GM23338 (cell line): ENCODE measurements around the gene AURKB. TPM values are rescaled to one million over a fixed set of nuclear protein-coding genes. Genes with fewer than 3 reads are reported as not detected.

Source experiments
- ATAC-seq: fragments of 200-7000 bp; cut with Tn5 transposase; 3 replicates; pipeline ENCODE4 v1.9.1; 2020
- DNase-seq: peaks from one replicate; pipeline ENCODE4 v3.0.0-alpha.2; 2015; ENCODE audit warnings: low spot score
- H2AFZ ChIP-seq: fragments of 200-600 bp; sonication (generic); 2 replicates; pipeline ENCODE4 v1.8.0; 2016; ENCODE audit warnings: antibody characterized with exemption, mild to moderate bottlenecking, moderate library complexity
- H3F3A ChIP-seq: fragments of 200-600 bp; sonication (generic); replicated peaks from 2 replicates; pipeline ENCODE4 v1.8.0; 2017; ENCODE audit warnings: antibody characterized with exemption, mixed run types, low read depth
- H3K27ac ChIP-seq: fragments of 200-600 bp; sonication (generic); 2 replicates; pipeline ENCODE4 v1.6.1; 2016; ENCODE audit warnings: low read depth
- H3K27me3 ChIP-seq: fragments of 200-600 bp; sonication (generic); 2 replicates; pipeline ENCODE4 v1.8.0; 2016; ENCODE audit warnings: mild to moderate bottlenecking, mixed run types, moderate library complexity; ENCODE audit not compliant: insufficient read depth
- H3K36me3 ChIP-seq: fragments of 200-600 bp; sonication (generic); 2 replicates; pipeline ENCODE4 v1.8.0; 2016; ENCODE audit warnings: mild to moderate bottlenecking; ENCODE audit not compliant: insufficient read depth
- H3K4me1 ChIP-seq: fragments of 200-600 bp; sonication (generic); 2 replicates; pipeline ENCODE4 v1.8.0; 2016; ENCODE audit warnings: mild to moderate bottlenecking, moderate library complexity; ENCODE audit not compliant: insufficient read depth
- H3K4me2 ChIP-seq: fragments of 200-600 bp; sonication (generic); 2 replicates; pipeline ENCODE4 v1.7.1; 2017; ENCODE audit warnings: mixed run types
- H3K4me3 ChIP-seq: fragments of 200-600 bp; sonication (generic); 2 replicates; pipeline ENCODE4 v1.6.1; 2016; ENCODE audit warnings: mixed run types
- H3K79me2 ChIP-seq: fragments of 200-600 bp; sonication (generic); replicated peaks from 2 replicates; pipeline ENCODE4 v1.8.0; 2017; ENCODE audit warnings: mild to moderate bottlenecking; ENCODE audit not compliant: insufficient read depth
- H3K9me2 ChIP-seq: fragments of 200-600 bp; sonication (generic); 2 replicates; pipeline ENCODE4 v1.8.0; 2017; ENCODE audit not compliant: insufficient read depth
- H4K20me1 ChIP-seq: fragments of 200-600 bp; sonication (generic); replicated peaks from 2 replicates; pipeline ENCODE4 v1.8.0; 2017; ENCODE audit warnings: mild to moderate bottlenecking; ENCODE audit not compliant: insufficient read depth
- H3K27ac Mint-ChIP-seq: 2 replicates; pipeline ENCODE4 v1.8.0; 2020; ENCODE audit warnings: inconsistent platforms, mild to moderate bottlenecking, moderate library complexity, mixed read lengths
- H3K27me3 Mint-ChIP-seq: 3 replicates; pipeline ENCODE4 v1.8.0; 2022; ENCODE audit warnings: low read depth, mild to moderate bottlenecking, moderate library complexity, mixed read lengths, inconsistent platforms; ENCODE audit not compliant: insufficient read depth, poor library complexity
- H3K36me3 Mint-ChIP-seq: 3 replicates; pipeline ENCODE4 v1.8.0; 2021; ENCODE audit warnings: low read depth, mild to moderate bottlenecking, inconsistent platforms, moderate library complexity, mixed read lengths
- H3K4me1 Mint-ChIP-seq: 3 replicates; pipeline ENCODE4 v1.8.0; 2020; ENCODE audit warnings: mild to moderate bottlenecking, inconsistent platforms, mixed read lengths
- H3K4me3 Mint-ChIP-seq: 3 replicates; pipeline ENCODE4 v1.8.0; 2021; ENCODE audit warnings: moderate library complexity, mild to moderate bottlenecking, inconsistent platforms, mixed read lengths
- H3K9me3 Mint-ChIP-seq: 3 replicates; pipeline ENCODE4 v1.8.0; 2020; ENCODE audit warnings: moderate library complexity, mild to moderate bottlenecking, inconsistent platforms, mixed read lengths
- CTCF ChIP-seq, 2 experiments: fragments of 200-600 bp in 1 of 2; sonication (generic) in 1 of 2; conservative IDR thresholded peaks; 2 replicates each; pipeline versions ENCODE4 v1.5.1 to v1.6.1; 2016 to 2017; ENCODE audit warnings: antibody characterized with exemption in 2 of 2, low read depth in 2 of 2, mild to moderate bottlenecking in 2 of 2, moderate library complexity in 1 of 2
- ETS1 ChIP-seq: IDR thresholded peaks from 2 replicates; pipeline ENCODE4 v1.6.1; 2016; ENCODE audit warnings: antibody characterized with exemption
- EZH2phosphoT487 ChIP-seq: fragments of 200-600 bp; sonication (generic); IDR thresholded peaks from one replicate; pipeline ENCODE4 v1.8.1; 2018; ENCODE audit warnings: antibody characterized with exemption; ENCODE audit not compliant: unreplicated experiment
- JUNB ChIP-seq: IDR thresholded peaks from one replicate; pipeline ENCODE4 v1.6.1; 2016; ENCODE audit warnings: antibody characterized with exemption; ENCODE audit not compliant: unreplicated experiment
- NANOG ChIP-seq: IDR thresholded peaks from 2 replicates; pipeline ENCODE4 v1.6.1; 2016; ENCODE audit warnings: antibody characterized with exemption, borderline replicate concordance
- POLR2AphosphoS5 ChIP-seq: IDR thresholded peaks from 2 replicates; pipeline ENCODE4 v1.6.1; 2016; ENCODE audit warnings: antibody characterized with exemption, low read depth
- REST ChIP-seq: IDR thresholded peaks from one replicate; pipeline ENCODE4 v1.6.1; 2018; ENCODE audit warnings: antibody characterized with exemption; ENCODE audit not compliant: unreplicated experiment
- STAT1 ChIP-seq: IDR thresholded peaks from one replicate; pipeline ENCODE4 v1.6.1; 2016; ENCODE audit warnings: antibody characterized with exemption; ENCODE audit not compliant: unreplicated experiment
- ZNF114 ChIP-seq: fragments of 250-450 bp; sonication (Bioruptor Pico); IDR thresholded peaks from 2 replicates; pipeline ENCODE4 v1.5.0; 2020; ENCODE audit warnings: mild to moderate bottlenecking, moderate library complexity
- ZNF331 ChIP-seq: fragments of 250-450 bp; sonication (Bioruptor Pico); IDR thresholded peaks from 2 replicates; pipeline ENCODE4 v1.5.0; 2020; ENCODE audit warnings: low read depth, mild to moderate bottlenecking, moderate library complexity
- ZNF462 ChIP-seq: fragments of 250-450 bp; sonication (Bioruptor Pico); IDR thresholded peaks from 2 replicates; pipeline ENCODE4 v1.5.0; 2020; ENCODE audit warnings: mild to moderate bottlenecking, moderate library complexity
- polyA plus RNA-seq: library from polyadenylated mRNA; unstranded; fragments of >200 nt; fragmentation: Nextera tagmentation; extraction: Ambion mirVana; gene quantifications from 2 replicates; pipeline ENCODE4 v1.2.1, GENCODE V29; 2016
- total RNA-seq: library from RNA; depleted of rRNA; stranded (reverse); fragments of >200 nt; shearing (Covaris generic); gene quantifications from 2 replicates; pipeline ENCODE4 v1.2.3, GENCODE V29; 2014

AURKB gene
- total and polyA plus RNA-seq, 2 experiments from 2014 or later = 135 to 212 TPM

GRCh38 chr17:8166731-8167130 is 43.6 kb downstream of the AURKB start (continued):
- TF ChIP-seq ZNF462 (CRISPR knock-in tag) (no peak), NANOG (no peak), STAT1 (no peak), ZNF331 (CRISPR knock-in tag) (no peak)

- Histone ChIP-seq H3K4me2 (peak overlapping the region; percentile 93), H3K27ac (peak overlapping the region; percentile 100), H4K20me1 (peaks cover 5% of the 10 kb centered on the region), H3K9me2 (no peaks in the 10 kb centered on the region), H3K79me2 (peaks cover 12% of the 10 kb centered on the region; the same call in 1 of the 2 replicates), H3K4me1 (peaks cover 25% of the 10 kb centered on the region), H3F3A (peaks cover 18% of the 10 kb centered on the region; the same call in 1 of the 2 replicates), H2AFZ (peak overlapping the region; percentile 76), H3K4me3 (peak overlapping the region; percentile 96), H3K36me3 (peaks cover 5% of the 10 kb centered on the region; the same call in 1 of the 2 replicates), H3K27me3 (no peaks in the 10 kb centered on the region)
- peaks cover 41% of the 10 kb centered on the region for H3K4me1 Mint-ChIP-seq
- H3K27me3 Mint-ChIP-seq = peaks cover 16% of the 10 kb centered on the region
- no peak for DNase-seq
- no peak for TF ChIP-seq POLR2AphosphoS5
- TF ChIP-seq ZNF114 = no peak
- no peak for TF ChIP-seq REST
- no peak for TF ChIP-seq ZNF331 (CRISPR knock-in tag)
- TF ChIP-seq JUNB = no peak
- TF ChIP-seq NANOG = no peak
- no peak for TF ChIP-seq CTCF (conservative IDR thresholded peaks at IDR 0.05; ENCODE audit: low read depth in 2 of 2)
- no peak for TF ChIP-seq ETS1
- TF ChIP-seq EZH2phosphoT487 = no peak
- TF ChIP-seq STAT1 = no peak
- H3K4me3 Mint-ChIP-seq = peak overlapping the region; percentile 92; the same call in 1 of the 3 replicates
- peaks cover 16% of the 10 kb centered on the region for H3K36me3 Mint-ChIP-seq
- ATAC-seq = no peak
- H3K9me3 Mint-ChIP-seq = no peaks in the 10 kb centered on the region
- peak overlapping the region; percentile 62; the same call in 1 of the 2 replicates for H3K27ac Mint-ChIP-seq
Observed at GRCh38 chr17:8164815-8165131, 45.6 kb downstream of the AURKB start.
